Middle frontal gyrus (tissue), 1 donor: ENCODE results near the gene IL17RA.

Source experiments
- DNase-seq: peaks from one replicate; pipeline ENCODE4 v3.0.0-alpha.2; 2015; ENCODE audit warnings: low spot score; ENCODE audit errors: extremely low spot score

IL17RA gene

GRCh38 chr22:17083811-17084441 lies 874 bp upstream of the IL17RA start:
- DNase-seq: no peak

- DNase-seq: no peak
Measured at GRCh38 chr22:17085277-17086181, 729 bp downstream of the IL17RA start.

GRCh38 chr22:17086296-17086695 lies 1.5 kb downstream of the IL17RA start:
- no peak for DNase-seq

- no peak for DNase-seq
Measured at GRCh38 chr22:17086788-17087497, 2.1 kb downstream of the IL17RA start.

DNA sequence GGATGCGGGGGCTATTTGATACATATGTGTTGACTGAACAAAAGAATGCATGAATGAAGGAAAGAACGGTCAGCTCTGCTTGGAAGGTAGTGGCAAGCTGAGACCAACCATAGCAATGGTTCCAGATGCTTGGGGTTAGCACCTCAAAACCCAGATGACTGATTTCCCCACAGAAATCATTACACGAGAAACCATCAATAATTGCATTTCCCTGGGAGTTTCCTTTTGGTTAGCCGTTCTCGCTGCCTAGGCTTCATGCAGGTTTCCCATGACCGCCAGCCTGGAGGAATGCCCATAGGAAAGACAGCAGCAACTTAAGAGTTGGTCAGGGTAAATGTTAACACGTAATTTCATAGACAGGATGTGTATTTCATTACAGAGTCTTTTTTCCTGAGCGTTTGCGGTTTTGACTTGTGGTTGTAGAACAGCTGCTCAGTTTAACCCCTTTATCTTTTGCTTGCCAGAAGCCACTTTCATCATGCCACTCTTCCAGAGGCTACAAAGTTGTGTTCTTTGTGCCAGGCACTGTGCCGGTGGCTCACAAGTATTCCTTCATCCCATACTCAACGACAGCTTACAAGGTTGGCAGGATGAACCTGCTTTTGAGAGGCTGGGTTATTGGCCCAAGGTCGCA lies 2.8 kb downstream of the IL17RA start:
- DNase-seq: no peak

- no peak for DNase-seq
Measured at GRCh38 chr22:17090550-17090949, 5.8 kb downstream of the IL17RA start.

DNA sequence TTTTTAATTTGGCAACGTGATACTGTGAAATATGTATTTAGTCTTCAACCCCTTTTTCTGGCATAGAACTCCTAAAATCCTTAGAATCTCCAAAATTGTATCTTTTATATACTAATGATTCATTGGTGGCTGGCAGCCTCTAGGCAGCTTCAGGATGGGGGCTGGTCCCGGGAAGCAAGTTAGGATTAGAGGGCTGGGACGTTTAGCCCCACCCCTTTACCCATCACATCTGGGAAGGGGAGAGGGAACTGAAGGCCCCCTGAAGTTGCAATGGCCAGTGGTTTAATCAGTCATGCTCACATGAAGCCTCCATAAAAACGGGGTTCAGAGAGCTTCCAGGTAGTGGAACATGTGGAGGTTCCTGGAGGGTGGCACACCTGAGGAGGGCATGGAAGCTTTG lies 7.1 kb downstream of the IL17RA start:
- no peak for DNase-seq

DNA sequence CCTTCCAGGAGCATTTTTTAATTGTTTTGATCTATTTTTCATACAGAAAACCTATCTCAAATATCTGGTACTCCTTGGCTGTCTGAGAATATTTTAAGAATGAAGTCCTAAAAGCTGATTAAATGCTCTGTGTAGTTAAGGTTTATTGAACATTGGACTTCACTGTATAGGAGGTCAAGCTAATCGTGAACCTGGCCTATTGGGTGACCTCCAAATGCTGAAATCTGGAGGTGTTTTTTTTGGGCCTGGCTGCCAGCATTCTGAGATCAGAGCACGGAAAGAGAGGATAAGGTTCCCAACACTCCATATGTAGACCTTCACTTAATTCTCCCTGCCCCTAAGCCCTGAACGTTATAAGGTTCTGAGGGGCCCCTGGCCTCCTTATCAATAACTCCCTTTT lies 8.3 kb downstream of the IL17RA start:
- no peak for DNase-seq

DNA sequence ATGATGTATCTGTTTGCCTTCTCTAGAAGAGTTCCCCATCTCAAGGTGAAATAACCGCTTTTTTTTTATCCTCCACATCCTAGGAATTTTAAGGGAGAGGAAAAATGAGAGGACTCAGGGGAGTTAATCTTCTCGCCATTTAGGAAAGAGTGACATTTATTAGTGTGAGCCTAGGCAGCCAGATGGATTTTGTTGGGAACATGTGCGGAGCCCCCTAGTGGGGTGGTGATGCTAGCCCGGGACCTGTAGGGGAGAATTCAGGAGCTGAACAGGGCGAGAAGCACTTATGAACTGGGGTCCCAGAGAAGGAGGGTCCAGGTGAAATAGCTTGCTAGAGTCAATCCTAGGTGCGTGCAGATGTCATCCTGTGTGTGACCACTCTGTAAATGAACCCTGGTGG lies 10.7 kb downstream of the IL17RA start:
- no peak for DNase-seq

- no peak for DNase-seq
Measured at GRCh38 chr22:17096071-17096470, 11.3 kb downstream of the IL17RA start.

- DNase-seq: no peak
Measured at GRCh38 chr22:17097062-17097461, 12.3 kb downstream of the IL17RA start.

DNA sequence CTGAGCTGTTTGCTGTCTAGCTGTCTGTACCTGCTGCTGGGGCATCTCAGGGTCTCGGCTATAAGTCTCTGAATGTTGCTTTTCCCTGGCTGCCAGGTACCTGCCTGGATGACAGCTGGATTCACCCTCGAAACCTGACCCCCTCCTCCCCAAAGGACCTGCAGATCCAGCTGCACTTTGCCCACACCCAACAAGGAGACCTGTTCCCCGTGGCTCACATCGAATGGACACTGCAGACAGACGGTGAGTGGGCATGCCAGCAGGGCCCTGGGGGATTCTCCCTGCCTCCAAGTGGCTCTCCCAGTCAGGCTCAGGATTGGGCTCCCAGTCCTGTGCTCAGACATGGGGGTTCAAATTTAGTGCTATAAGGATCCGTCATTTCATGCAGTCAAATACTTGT lies 12.9 kb downstream of the IL17RA start:
- no peak for DNase-seq

- DNase-seq: no peak
Measured at GRCh38 chr22:17098379-17098819, 13.6 kb downstream of the IL17RA start.

DNA sequence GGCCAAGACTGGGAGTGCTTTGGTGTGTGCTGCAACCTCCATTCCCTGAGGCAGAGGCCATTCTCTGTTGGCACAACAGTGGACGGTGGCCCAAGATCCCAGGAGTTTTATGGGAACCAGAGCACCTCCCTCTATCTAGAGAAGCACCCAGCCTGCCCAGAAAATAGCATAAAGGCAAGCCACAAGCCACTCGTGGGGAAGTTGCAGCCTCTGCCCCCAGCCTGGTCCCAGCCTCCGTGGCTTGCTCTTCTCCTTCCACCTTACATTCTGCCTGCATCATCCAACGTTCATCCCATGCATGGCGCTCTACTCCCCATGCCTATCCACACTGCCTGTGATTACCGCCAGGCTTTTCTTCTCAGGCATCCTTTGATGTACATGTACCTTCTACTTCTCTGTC lies 15.8 kb downstream of the IL17RA start:
- no peak for DNase-seq

GRCh38 chr22:17101475-17102296 lies 16.9 kb downstream of the IL17RA start:
- DNase-seq: no peak

- DNase-seq: no peak
Measured at GRCh38 chr22:17102297-17102667, 17.5 kb downstream of the IL17RA start.

GRCh38 chr22:17103351-17103750 lies 18.6 kb downstream of the IL17RA start:
- DNase-seq: no peak

GRCh38 chr22:17104336-17104935 lies 19.6 kb downstream of the IL17RA start:
- no peak for DNase-seq

GRCh38 chr22:17105143-17106129 lies 20.6 kb downstream of the IL17RA start:
- no peak for DNase-seq
